ENCODE measurements around the gene ETV2. TPM values are rescaled to one million over a fixed set of nuclear protein-coding genes. Genes with fewer than 3 reads are reported as not detected.

The ETV2 gene
- polyA plus RNA-seq, 2 of the 4 experiments (the other 2 are of a cell fraction): 0.36 to 1.3 TPM

- H3K27ac ChIP-seq: no peak overlapping the region
- H3K4me1 ChIP-seq: no peaks in the 10 kb centered on the region
- H3K9me3 ChIP-seq: no peaks in the 10 kb centered on the region
- ChIA-PET CTCF (interaction anchor here (1.2 to 3.5 kb wide), 12 partner anchors 10 to 303 kb away, joined by 3 to 14 read pairs (median 6); partner anchors contain the start of gene UPK1A), POLR2A (interaction anchor here (1.1 to 3.0 kb wide), 2 partner anchors 8 to 13 kb away, joined by 3 to 15 read pairs; partner anchors contain the start of gene COX6B1)
- H3K4me2 ChIP-seq: no peak overlapping the region
- ATAC-seq: no peak
- 96% methylated on average over 6 of the region's 6 CpGs for WGBS (ENCODE audit: missing lambda C conversion rate)
- DNase-seq (ENCODE audit: low read depth in 1 of 2, low spot score in 1 of 2): no peak
- FAIRE-seq: no peak
- H3K4me3 ChIP-seq: no peak overlapping the region
- TF ChIP-seq USF2 (IDR thresholded peaks at IDR 0.05) (no peak), CBX2 (IDR thresholded peaks at IDR 0.05; ENCODE audit: borderline replicate concordance, low read depth) (no peak), BCL3 (IDR thresholded peaks at IDR 0.05) (no peak), ATOH8 (CRISPR knock-in tag; IDR thresholded peaks at IDR 0.05; ENCODE audit: low read depth) (no peak), TP53 (CRISPR knock-in tag; IDR thresholded peaks at IDR 0.05) (no peak), HEYL (CRISPR knock-in tag; IDR thresholded peaks at IDR 0.05) (no peak), CHD4 (IDR thresholded peaks at IDR 0.05; ENCODE audit: borderline replicate concordance) (no peak), RAD21 (conservative IDR thresholded peaks at IDR 0.05 in 1 of 2, IDR thresholded peaks at IDR 0.05 in 1 of 2) (no peak), EHMT2 (IDR thresholded peaks at IDR 0.05; ENCODE audit: low read depth) (no peak), PBX3 (IDR thresholded peaks at IDR 0.05) (no peak), MAZ (IDR thresholded peaks at IDR 0.05; ENCODE audit: borderline replicate concordance, low read depth, low read length) (no peak), KDM1A (IDR thresholded peaks at IDR 0.05; ENCODE audit: low read depth) (no peak), SREBF2 (IDR thresholded peaks at IDR 0.05) (no peak), EP300 (IDR thresholded peaks at IDR 0.05) (no peak), CHD2 (IDR thresholded peaks at IDR 0.05; ENCODE audit: low read length, partially characterized antibody) (no peak), REST (IDR thresholded peaks at IDR 0.05) (no peak), MAFK (IDR thresholded peaks at IDR 0.05; ENCODE audit: partially characterized antibody) (no peak), ZNF302 (CRISPR knock-in tag; IDR thresholded peaks at IDR 0.05) (no peak), PHF8 (IDR thresholded peaks at IDR 0.05; ENCODE audit: borderline replicate concordance, low read depth) (no peak), ZFP36 (IDR thresholded peaks at IDR 0.05; ENCODE audit: borderline replicate concordance, partially characterized antibody) (no peak)
These were observed 15.2 kb downstream of the ETV2 start for GRCh38 chr19:35656700-35657099.

All from A549 (cell line).